B cell (primary cell): ENCODE measurements around the gene ATG16L1.

Source experiments
- CTCF ChIP-seq: fragments of 200-600 bp; IDR thresholded peaks from one replicate; pipeline ENCODE4 v1.8.0; 2022; ENCODE audit warnings: antibody characterized with exemption, mild to moderate bottlenecking
- EZH2 ChIP-seq: IDR thresholded peaks from 2 replicates; pipeline ENCODE4 v1.6.1; 2012; ENCODE audit warnings: borderline replicate concordance, low read depth, mild to moderate bottlenecking, moderate library complexity, low read length; ENCODE audit not compliant: insufficient read depth, poor library complexity, severe bottlenecking

- TF ChIP-seq CTCF: no peak
- no peak for TF ChIP-seq EZH2
These were observed 20.2 kb downstream of the ATG16L1 start for GRCh38 chr2:233271693-233272092.
